CD14-positive monocyte (primary cell): ENCODE data around the gene ASF1A. TPM values are rescaled to one million over a fixed set of nuclear protein-coding genes. Genes with fewer than 3 reads are reported as not detected.

Source experiments
- DNase-seq, 3 donors: peaks; one replicate each; pipeline ENCODE4 v3.0.0-alpha.2; 2011 to 2022
- H2AFZ ChIP-seq: 2 replicates; pipeline ENCODE4 v1.6.0; 2012; ENCODE audit warnings: mild to moderate bottlenecking, low read depth, low read length, inconsistent platforms; ENCODE audit not compliant: insufficient read depth, poor library complexity, severe bottlenecking
- H3K27ac ChIP-seq, 2 donors: 1 replicate in 1 of 2; 2 replicates in 1 of 2; pipeline ENCODE4 v1.5.1; 2012 to 2013; ENCODE audit warnings: low read length in 2 of 2, control low read depth in 1 of 2, inconsistent platforms in 1 of 2, low read depth in 1 of 2, mild to moderate bottlenecking in 1 of 2
- H3K27me3 ChIP-seq, 2 donors: one replicate each; pipeline versions ENCODE4 v1.6.0 to v1.6.1; 2011 to 2013; ENCODE audit warnings: low read length in 2 of 2; ENCODE audit not compliant: control insufficient read depth in 2 of 2, insufficient read depth in 2 of 2
- H3K36me3 ChIP-seq, 2 donors: replicated peaks in 1 of 2; 1 replicate in 1 of 2; 2 replicates in 1 of 2; pipeline versions ENCODE4 v1.5.1 to v1.6.1; 2012 to 2013; ENCODE audit warnings: low read length in 2 of 2, control low read depth in 1 of 2, inconsistent platforms in 1 of 2, mild to moderate bottlenecking in 1 of 2; ENCODE audit not compliant: insufficient read depth in 2 of 2, control insufficient read depth in 1 of 2
- H3K4me1 ChIP-seq, 2 donors: 1 replicate in 1 of 2; 2 replicates in 1 of 2; pipeline versions ENCODE4 v1.5.1 to v1.6.1; 2012 to 2013; ENCODE audit warnings: low read length in 2 of 2, control low read depth in 1 of 2, inconsistent platforms in 1 of 2, mild to moderate bottlenecking in 1 of 2, moderate library complexity in 1 of 2; ENCODE audit not compliant: insufficient read depth in 2 of 2, control insufficient read depth in 1 of 2
- H3K4me2 ChIP-seq: replicated peaks from 2 replicates; pipeline ENCODE3; 2012; ENCODE audit warnings: low read length, moderate library complexity, mild to moderate bottlenecking; ENCODE audit not compliant: poor library complexity, severe bottlenecking; ENCODE audit errors: extremely low read depth
- H3K4me3 ChIP-seq, 3 experiments: fragments of 200-600 bp in 1 of 3; sonication (generic) in 1 of 3; replicated peaks in 1 of 3; 1 replicate in 2 of 3; 2 replicates in 1 of 3; pipeline ENCODE4 v1.5.1; 2011 to 2013; ENCODE audit warnings: low read length in 3 of 3, mild to moderate bottlenecking in 3 of 3, control low read depth in 2 of 3, low read depth in 2 of 3, inconsistent platforms in 1 of 3, moderate library complexity in 1 of 3
- H3K79me2 ChIP-seq: 2 replicates; pipeline ENCODE4 v1.6.0; 2012; ENCODE audit warnings: mild to moderate bottlenecking, control low read depth, inconsistent platforms, low read length, moderate library complexity; ENCODE audit not compliant: insufficient read depth
- H3K9ac ChIP-seq: 2 replicates; pipeline ENCODE4 v1.6.0; 2017; ENCODE audit warnings: low read length, mild to moderate bottlenecking; ENCODE audit not compliant: insufficient read depth, poor library complexity, severe bottlenecking
- H3K9me3 ChIP-seq, 2 donors: replicated peaks in 1 of 2; 1 replicate in 1 of 2; 2 replicates in 1 of 2; pipeline versions ENCODE4 v1.5.1 to v1.6.1; 2012 to 2013; ENCODE audit warnings: low read length in 2 of 2, control low read depth in 1 of 2; ENCODE audit not compliant: control insufficient read depth in 1 of 2, insufficient read depth in 1 of 2
- H4K20me1 ChIP-seq: 2 replicates; pipeline ENCODE4 v1.6.0; 2012; ENCODE audit warnings: mild to moderate bottlenecking, low read length, control low read depth, moderate library complexity; ENCODE audit not compliant: insufficient read depth
- H3K27ac Mint-ChIP-seq, 7 donors: one replicate each; pipeline ENCODE4 v1.8.0; 2020; ENCODE audit warnings: mild to moderate bottlenecking in 7 of 7, mixed read lengths in 7 of 7, moderate library complexity in 6 of 7, inconsistent platforms in 2 of 7
- H3K27me3 Mint-ChIP-seq, 3 donors: one replicate each; pipeline ENCODE4 v1.8.0; 2021 to 2022; ENCODE audit warnings: low read depth in 3 of 3, mild to moderate bottlenecking in 3 of 3, mixed read lengths in 3 of 3, moderate library complexity in 3 of 3, inconsistent platforms in 1 of 3
- H3K36me3 Mint-ChIP-seq, 2 donors: one replicate each; pipeline ENCODE4 v1.8.0; 2020; ENCODE audit warnings: mixed read lengths in 2 of 2, inconsistent platforms in 1 of 2, mild to moderate bottlenecking in 1 of 2
- H3K4me1 Mint-ChIP-seq: one replicate; pipeline ENCODE4 v1.8.0; 2020; ENCODE audit warnings: mild to moderate bottlenecking, mixed read lengths
- H3K4me3 Mint-ChIP-seq, 2 donors: one replicate each; pipeline ENCODE4 v1.8.0; 2020; ENCODE audit warnings: mild to moderate bottlenecking in 2 of 2, mixed read lengths in 2 of 2, moderate library complexity in 1 of 2
- H3K9me3 Mint-ChIP-seq, 7 donors: one replicate each; pipeline ENCODE4 v1.8.0; 2020 to 2022; ENCODE audit warnings: mixed read lengths in 7 of 7, mild to moderate bottlenecking in 6 of 7, moderate library complexity in 6 of 7, inconsistent platforms in 2 of 7
- WGBS: methylation state at CpG from one replicate; pipeline ENCODE4 v1.1.5; 2013; ENCODE audit warnings: missing lambda C conversion rate; ENCODE audit not compliant: insufficient coverage; 5-methylcytosine and 5-hydroxymethylcytosine counted together
- intact Hi-C, 2 donors: fragments of 100-400 bp; cut with micrococcal nuclease; formaldehyde crosslinking; loops; one replicate each; pipeline versions ENCODE4 v1.15.0 to v1.15.1; 2023
- polyA minus RNA-seq: library from RNA; depleted of rRNA, polyadenylated mRNA; stranded (reverse); fragments of >200 nt; gene quantifications from 2 replicates; pipeline ENCODE4 v1.2.3, GENCODE V29; 2012
- polyA plus RNA-seq, 3 donors: library from polyadenylated mRNA; depleted of rRNA in 1 of 3; unstranded in 2 of 3; stranded (reverse) in 1 of 3; fragments of 300-500 nt in 2 of 3; fragments of >200 nt in 1 of 3; fragmentation: Illumina TruSeq in 2 of 3; gene quantifications; 1 replicate in 2 of 3; 2 replicates in 1 of 3; pipeline ENCODE4 v1.2.3, GENCODE V29; 2012 to 2021
- total RNA-seq, 12 experiments: library from RNA in 1 of 12; stranded (reverse) in 1 of 12; fragments of 120-200 nt in 1 of 12; gene quantifications; one replicate each; pipeline ENCODE4 v1.2.4 and lab custom pipeline; 2013 to 2026; ENCODE audit warnings: mixed read lengths in 6 of 12, inconsistent platforms in 1 of 12
- TF ChIP-seq, protein P1 (sequence below): fragments of 200-600 bp; IDR thresholded peaks from one replicate; pipeline ENCODE4 v1.8.0; 2022; ENCODE audit warnings: antibody characterized with exemption, mild to moderate bottlenecking

Gene ASF1A
- total RNA-seq (2013): 15.7 TPM
- polyA plus RNA-seq (10 to 100 TPM in 2 of 3 donors, 1 to 10 TPM in 1; 3.1 to 14.4 (median 10.5) TPM), polyA minus RNA-seq (4.0 and 9.3 TPM in 2 replicates), total RNA-seq (lab: John Stamatoyannopoulos, UW) (2.5 to 11.2 (median 6.9) reads per million in 11 experiments)

DNA sequence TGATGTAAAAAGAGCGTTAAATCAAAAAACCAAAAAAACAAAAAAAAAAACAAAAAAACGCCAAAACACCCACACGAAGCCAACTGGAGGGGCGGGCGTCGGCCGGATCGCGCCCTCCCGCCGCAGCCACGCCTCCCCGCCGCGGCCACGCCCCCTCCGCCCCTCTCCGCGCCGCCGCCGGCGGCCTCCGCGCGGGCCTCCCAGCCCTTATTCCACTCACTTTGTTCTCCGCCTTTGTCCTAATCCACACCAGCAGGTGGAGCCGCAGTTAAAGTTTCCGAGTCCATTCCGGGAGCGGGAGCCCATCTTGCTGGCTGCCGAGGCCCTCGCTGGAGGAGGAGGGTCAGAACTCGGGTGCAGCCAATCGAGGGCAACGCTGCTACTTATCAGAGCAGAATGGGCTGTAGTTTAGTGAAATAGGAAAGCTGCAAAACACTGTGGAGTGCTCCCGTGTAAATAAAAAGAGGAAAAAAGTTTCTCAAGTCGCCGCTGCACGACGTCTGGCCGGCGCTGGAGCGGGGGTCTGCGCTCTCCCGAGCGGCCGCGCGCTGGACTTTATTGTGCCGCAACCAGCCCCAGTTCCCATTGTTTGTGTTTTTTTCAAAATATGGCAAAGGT, at the start of gene ASF1A:
Gene ASF1A, plus strand, starts transcription at position 346 of the 618 bp plus-strand sequence. Its CDS starts 262 bp downstream, at position 608.
- no peaks in the 10 kb centered on the region for H3K9me3 Mint-ChIP-seq
- peaks cover 19% of the 10 kb centered on the region for H4K20me1 ChIP-seq
- peak; percentile 83 to 91 (median 85) for DNase-seq

GRCh38 chr6:118844915-118845314, 49.0 kb upstream of the ASF1A start:
- no peak overlapping the region for H2AFZ ChIP-seq
- TF ChIP-seq, protein P1, sequence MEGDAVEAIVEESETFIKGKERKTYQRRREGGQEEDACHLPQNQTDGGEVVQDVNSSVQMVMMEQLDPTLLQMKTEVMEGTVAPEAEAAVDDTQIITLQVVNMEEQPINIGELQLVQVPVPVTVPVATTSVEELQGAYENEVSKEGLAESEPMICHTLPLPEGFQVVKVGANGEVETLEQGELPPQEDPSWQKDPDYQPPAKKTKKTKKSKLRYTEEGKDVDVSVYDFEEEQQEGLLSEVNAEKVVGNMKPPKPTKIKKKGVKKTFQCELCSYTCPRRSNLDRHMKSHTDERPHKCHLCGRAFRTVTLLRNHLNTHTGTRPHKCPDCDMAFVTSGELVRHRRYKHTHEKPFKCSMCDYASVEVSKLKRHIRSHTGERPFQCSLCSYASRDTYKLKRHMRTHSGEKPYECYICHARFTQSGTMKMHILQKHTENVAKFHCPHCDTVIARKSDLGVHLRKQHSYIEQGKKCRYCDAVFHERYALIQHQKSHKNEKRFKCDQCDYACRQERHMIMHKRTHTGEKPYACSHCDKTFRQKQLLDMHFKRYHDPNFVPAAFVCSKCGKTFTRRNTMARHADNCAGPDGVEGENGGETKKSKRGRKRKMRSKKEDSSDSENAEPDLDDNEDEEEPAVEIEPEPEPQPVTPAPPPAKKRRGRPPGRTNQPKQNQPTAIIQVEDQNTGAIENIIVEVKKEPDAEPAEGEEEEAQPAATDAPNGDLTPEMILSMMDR: no peak
- Mint-ChIP-seq H3K9me3 (peaks cover 4 to 17% (median 10%) of the 10 kb centered on the region in 7 donors), H3K27me3 (no peaks in the 10 kb centered on the region), H3K36me3 (peaks cover 42 to 59% of the 10 kb centered on the region in 2 donors), H3K4me3 (no peak overlapping the region), H3K4me1 (no peaks in the 10 kb centered on the region), H3K27ac (no peak overlapping the region)
- peaks cover 7 to 19% of the 10 kb centered on the region in 2 donors for H3K9me3 ChIP-seq
- no CpG with 5 or more reads among the region's 3 CpGs for WGBS
- no peak overlapping the region for H3K9ac ChIP-seq
- H3K36me3 ChIP-seq: peaks cover 4 to 41% of the 10 kb centered on the region in 2 donors
- H3K4me2 ChIP-seq: no peak overlapping the region
- peaks cover 6% of the 10 kb centered on the region for H3K79me2 ChIP-seq
- no peak overlapping the region for H3K4me3 ChIP-seq
- peaks cover 5% of the 10 kb centered on the region for H4K20me1 ChIP-seq
- no peaks in the 10 kb centered on the region for H3K27me3 ChIP-seq
- no peaks in the 10 kb centered on the region for H3K4me1 ChIP-seq
- no peak for DNase-seq
- intact Hi-C loops: no loop called here
- H3K27ac ChIP-seq: no peak overlapping the region

More for the DNA sequence above, at the start of gene ASF1A:
- Mint-ChIP-seq H3K4me1 (peaks cover 36% of the 10 kb centered on the region), H3K27ac (peak within 1 kb of the TSS; percentile 87 to 97 (median 95)), H3K4me3 (peak within 1 kb of the TSS; percentile 97), H3K36me3 (peaks cover 9 to 11% of the 10 kb centered on the region in 2 donors), H3K27me3 (peaks cover 0 to 3% (median 0%) of the 10 kb centered on the region in 3 donors)
- Histone ChIP-seq H3K4me2 (peak within 1 kb of the TSS; percentile 98), H3K27ac (peak within 1 kb of the TSS; percentile 88 to 91), H3K4me1 (peaks cover 30 to 44% of the 10 kb centered on the region in 2 donors), H3K4me3 (peak within 1 kb of the TSS; percentile 84 to 99 (median 96)), H2AFZ (peak within 1 kb of the TSS; percentile 93), H3K27me3 (no peaks in the 10 kb centered on the region), H3K9ac (peak within 1 kb of the TSS; percentile 94), H3K36me3 (peaks cover under 1 to 5% of the 10 kb centered on the region in 2 donors), H3K9me3 (no peaks in the 10 kb centered on the region), H3K79me2 (peaks cover 79% of the 10 kb centered on the region)
- intact Hi-C loops: loop anchor here (2.0 to 10.0 kb wide), 5 partner anchors 38 to 242 kb away; partner anchors contain the start of genes CEP85L (in 1 of the 2) and MCM9 (in 1 of the 2)
- TF ChIP-seq, protein P1: peak; percentile 43
- under 1% methylated on average over 25 of the region's 51 CpGs for WGBS
